Activated T-helper 1 cell treated with anti-CD3 and anti-CD28 coated beads, Interleukin-2, amount 50 U/mL, for 16 hours (primary cell): ENCODE data around the gene ETDA.
A peak's percentile ranks its signal among the peaks of the same experiment; 100 is the strongest.
"Not testable (repeated sequence)": the region's sequence is repeated elsewhere in the genome, so short reads cannot be mapped to it uniquely, and the experiment has no call there.

Experiments used
- DNase-seq, 2 donors: peaks; one replicate each; pipeline ENCODE4 v3.0.0-alpha.2; 2020; ENCODE audit warnings: low read depth in 1 of 2, low spot score in 1 of 2

ETDA gene

GRCh38 chrX:135252011-135252518 is at the start of gene ETDA:
Gene ETDA (plus strand): TSS chrX:135252061. CDS start chrX:135253277, 1,216 bp downstream.
- not testable (repeated sequence) for DNase-seq

DNA sequence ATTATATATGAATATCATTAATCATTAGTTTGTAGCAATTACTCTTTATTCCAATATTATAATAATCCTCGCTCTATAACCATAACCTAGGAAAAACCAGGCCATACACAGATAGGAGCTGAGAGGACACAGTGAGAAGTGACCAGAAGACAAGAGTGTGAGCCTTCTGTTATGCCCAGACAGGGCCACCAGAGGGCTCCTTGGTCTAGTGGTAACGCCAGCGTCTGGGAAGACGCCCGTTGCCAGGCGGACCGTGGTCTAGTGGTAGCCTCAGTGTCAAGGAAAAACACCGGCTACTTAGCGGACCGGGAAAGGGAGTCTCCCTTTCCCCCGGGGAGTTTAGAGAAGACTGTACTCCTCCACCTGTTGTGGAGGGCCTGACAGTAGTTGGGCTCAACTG is 45.4 kb upstream of the ETDA start:
- not testable (repeated sequence) for DNase-seq

- no peak for DNase-seq
These were observed 38.5 kb upstream of the ETDA start for GRCh38 chrX:135213200-135213844.

- not testable (repeated sequence) for DNase-seq
These were observed 5.9 kb upstream of the ETDA start for GRCh38 chrX:135245989-135246388.

- DNase-seq, result not testable (repeated sequence)
These were observed 4.3 kb downstream of the ETDA start for GRCh38 chrX:135256087-135256684.

GRCh38 chrX:135256923-135257322 is 5.1 kb downstream of the ETDA start:
- DNase-seq, result no peak

GRCh38 chrX:135257469-135257868 is 5.6 kb downstream of the ETDA start:
- DNase-seq, result no peak

- DNase-seq, result not testable (repeated sequence)
These were observed 9.1 kb downstream of the ETDA start for GRCh38 chrX:135260976-135261375.

DNA sequence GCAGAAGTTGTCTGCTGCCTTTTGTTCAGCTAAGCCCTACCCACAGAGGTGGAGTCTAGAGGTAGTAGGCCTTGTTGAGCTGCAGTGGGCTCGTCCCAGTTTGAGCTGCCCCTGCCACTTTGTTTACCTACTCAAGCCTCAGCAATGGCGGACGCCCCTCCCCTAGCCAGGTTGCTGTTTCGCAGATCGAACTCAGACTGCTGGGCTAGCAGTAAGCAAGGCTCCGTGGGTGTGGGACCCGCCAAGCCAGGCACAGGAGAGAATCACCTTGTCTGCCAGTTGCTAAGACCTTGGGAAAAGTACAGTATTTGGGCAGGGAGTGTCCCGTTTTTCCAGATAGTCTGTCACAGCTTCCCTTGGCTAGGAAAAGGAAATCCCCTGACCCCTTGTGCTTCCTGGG is 11.5 kb downstream of the ETDA start:
- DNase-seq, result not testable (repeated sequence)

DNA sequence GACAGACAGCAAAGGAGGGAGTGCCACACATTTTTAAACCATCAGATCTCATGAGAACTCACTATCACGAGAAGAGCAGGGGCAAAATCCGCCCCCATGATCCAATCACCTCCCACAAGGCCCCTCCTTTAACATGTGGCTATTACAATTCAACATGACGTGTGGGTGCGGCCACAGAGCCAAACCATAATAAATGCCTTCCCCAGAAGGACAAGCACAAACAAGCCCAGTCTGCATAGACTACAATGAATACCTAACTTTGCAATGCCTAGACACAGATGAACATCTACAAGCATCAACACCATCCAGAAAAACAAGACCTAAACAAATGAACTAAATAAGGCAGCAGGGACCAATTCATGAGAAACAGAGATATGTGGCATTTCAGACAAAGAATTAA is 12.3 kb downstream of the ETDA start:
- DNase-seq, result no peak

DNA sequence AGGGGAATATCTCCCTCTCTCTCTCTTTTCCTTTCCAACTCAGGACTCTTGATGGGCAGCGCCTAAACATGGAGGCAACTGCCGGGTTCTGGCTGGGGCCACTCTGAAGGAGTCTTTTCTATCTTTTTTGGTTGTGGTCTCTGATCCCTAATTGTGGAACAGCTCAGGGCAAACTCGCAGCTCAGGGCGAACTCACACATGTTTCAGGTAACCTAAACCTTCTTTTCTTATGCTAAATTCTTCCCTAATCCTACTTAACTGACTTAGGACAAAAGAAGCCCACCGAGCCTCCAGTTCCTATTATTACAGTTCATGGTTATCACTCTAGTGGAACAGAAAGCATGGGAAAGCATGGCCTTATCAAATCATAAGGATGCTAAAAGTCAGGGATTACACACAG is 21.3 kb downstream of the ETDA start:
- no peak for DNase-seq

DNA sequence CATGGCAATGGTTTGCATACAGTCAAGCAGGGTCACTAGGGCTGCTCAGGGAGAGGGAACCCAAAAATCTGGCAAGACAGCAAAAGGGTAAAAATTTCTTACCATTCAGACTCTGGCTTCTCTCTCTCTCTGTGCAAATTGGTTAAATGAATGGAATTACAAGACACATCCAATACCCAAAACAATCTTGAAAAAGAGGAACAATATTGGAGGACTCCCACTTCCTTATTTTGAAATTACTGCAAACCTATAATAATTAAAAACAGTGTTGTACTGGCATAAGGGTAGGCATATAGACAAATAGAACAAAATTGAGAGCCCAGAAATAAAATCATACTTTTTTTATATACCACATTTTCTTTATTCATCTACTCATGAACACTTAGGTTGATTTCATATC is 24.1 kb downstream of the ETDA start:
- DNase-seq, result no peak

GRCh38 chrX:135287266-135287823 is 35.5 kb downstream of the ETDA start:
- no peak for DNase-seq

GRCh38 chrX:135295238-135295943 is 43.5 kb downstream of the ETDA start:
- peak; percentile 14 to 22 for DNase-seq

GRCh38 chrX:135295944-135296305 is 44.1 kb downstream of the ETDA start:
- DNase-seq, result no peak

GRCh38 chrX:135302269-135302873 is 50.5 kb downstream of the ETDA start:
- DNase-seq, result no peak
